Activated T-helper 1 cell treated with anti-CD3 and anti-CD28 coated beads, Interleukin-12 subunit alpha, Interleukin-12 subunit beta, Interleukin-2, Interleukin-4 antibody, amounts not matched to agents 30 ng/mL and 10 ng/mL and 1 ng/mL, durations not matched to agents 14 hours and 24 hours and 36 hours (primary cell): ENCODE data around the gene MMD. TPM values are rescaled to one million over a fixed set of nuclear protein-coding genes. Genes with fewer than 3 reads are reported as not detected.
"Not testable (repeated sequence)": the region's sequence is repeated elsewhere in the genome, so short reads cannot be mapped to it uniquely, and the experiment has no call there.

ENCODE experiments used
- DNase-seq: peaks from one replicate; pipeline ENCODE4 v3.0.0; 2021; ENCODE audit warnings: low spot score
- H3K27ac Mint-ChIP-seq: one replicate; pipeline ENCODE4 v1.8.0; 2021; ENCODE audit warnings: mild to moderate bottlenecking, mixed read lengths
- H3K27me3 Mint-ChIP-seq: one replicate; pipeline ENCODE4 v1.8.0; 2022; ENCODE audit warnings: mild to moderate bottlenecking, moderate library complexity, mixed read lengths; ENCODE audit not compliant: insufficient read depth
- H3K36me3 Mint-ChIP-seq: one replicate; pipeline ENCODE4 v1.8.0; 2021; ENCODE audit warnings: low read depth, mixed read lengths
- H3K4me1 Mint-ChIP-seq: one replicate; pipeline ENCODE4 v1.8.0; 2021; ENCODE audit warnings: low read depth, mixed read lengths
- H3K4me3 Mint-ChIP-seq: one replicate; pipeline ENCODE4 v1.8.0; 2021; ENCODE audit warnings: mild to moderate bottlenecking, moderate library complexity, mixed read lengths
- H3K9me3 Mint-ChIP-seq: one replicate; pipeline ENCODE4 v1.8.0; 2021; ENCODE audit warnings: mixed read lengths
- intact Hi-C: fragments of 100-400 bp; cut with micrococcal nuclease; formaldehyde crosslinking; loops from one replicate; pipeline ENCODE4 v1.15.1; 2024
- total RNA-seq: library from RNA; stranded (reverse); gene quantifications from 2 replicates; pipeline ENCODE4 v1.2.3, GENCODE V29; 2022

Gene MMD
- total RNA-seq, 1 donor from 2014 or later: 24.6 TPM

DNA sequence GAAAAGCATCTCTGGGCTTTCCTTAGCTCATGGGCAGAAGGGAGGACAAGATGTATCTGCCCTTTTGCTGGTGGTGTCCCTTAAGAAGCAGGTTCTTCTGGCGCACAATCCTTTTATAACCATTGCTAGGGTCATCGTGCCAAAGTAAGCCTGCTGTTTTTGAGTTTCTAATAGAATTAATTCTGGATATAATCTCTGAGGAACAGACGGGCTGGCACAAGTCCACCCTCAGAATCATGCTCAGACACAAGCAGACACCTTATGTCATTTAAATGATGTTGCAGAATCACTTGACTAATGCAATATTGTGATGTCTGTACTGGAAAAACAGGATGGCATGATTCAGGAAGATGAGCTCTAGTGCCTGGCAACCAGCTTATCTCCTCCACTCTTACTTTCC is 18.8 kb upstream of the MMD start:
- Mint-ChIP-seq H3K36me3 (peaks cover 2% of the 10 kb centered on the region), H3K4me3 (no peak overlapping the region), H3K27me3 (peaks cover 6% of the 10 kb centered on the region), H3K27ac (no peak overlapping the region), H3K4me1 (peaks cover 19% of the 10 kb centered on the region), H3K9me3 (no peaks in the 10 kb centered on the region)
- intact Hi-C loops: no loop called here
- no peak for DNase-seq

DNA sequence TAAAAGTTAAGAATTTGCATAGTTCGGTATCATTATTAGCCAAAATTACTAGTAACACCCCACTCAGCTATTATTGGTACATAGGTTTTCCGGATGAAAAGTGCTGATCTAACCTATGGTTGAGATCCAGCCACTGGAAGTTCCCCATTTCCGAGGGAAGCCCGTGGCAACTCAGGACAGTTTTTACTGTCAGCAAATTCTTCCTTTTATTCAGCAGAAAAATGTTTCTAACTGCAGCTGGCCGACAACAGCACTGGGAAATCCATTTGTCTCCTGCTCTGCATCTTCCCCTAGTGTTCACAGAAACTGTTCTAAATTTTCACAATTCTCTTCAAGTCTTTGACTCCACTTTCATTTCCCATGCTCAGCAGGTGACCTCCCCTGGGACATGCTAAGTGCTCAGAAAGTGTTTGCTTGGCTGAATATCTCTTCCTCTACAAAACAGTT is 15.5 kb upstream of the MMD start:
- Mint-ChIP-seq H3K27me3 (peaks cover 7% of the 10 kb centered on the region), H3K36me3 (peaks cover 2% of the 10 kb centered on the region), H3K4me1 (peaks cover 46% of the 10 kb centered on the region), H3K4me3 (no peak overlapping the region), H3K27ac (peak overlapping the region; percentile 10), H3K9me3 (no peaks in the 10 kb centered on the region)
- intact Hi-C loops: no loop called here
- DNase-seq: no peak

DNA sequence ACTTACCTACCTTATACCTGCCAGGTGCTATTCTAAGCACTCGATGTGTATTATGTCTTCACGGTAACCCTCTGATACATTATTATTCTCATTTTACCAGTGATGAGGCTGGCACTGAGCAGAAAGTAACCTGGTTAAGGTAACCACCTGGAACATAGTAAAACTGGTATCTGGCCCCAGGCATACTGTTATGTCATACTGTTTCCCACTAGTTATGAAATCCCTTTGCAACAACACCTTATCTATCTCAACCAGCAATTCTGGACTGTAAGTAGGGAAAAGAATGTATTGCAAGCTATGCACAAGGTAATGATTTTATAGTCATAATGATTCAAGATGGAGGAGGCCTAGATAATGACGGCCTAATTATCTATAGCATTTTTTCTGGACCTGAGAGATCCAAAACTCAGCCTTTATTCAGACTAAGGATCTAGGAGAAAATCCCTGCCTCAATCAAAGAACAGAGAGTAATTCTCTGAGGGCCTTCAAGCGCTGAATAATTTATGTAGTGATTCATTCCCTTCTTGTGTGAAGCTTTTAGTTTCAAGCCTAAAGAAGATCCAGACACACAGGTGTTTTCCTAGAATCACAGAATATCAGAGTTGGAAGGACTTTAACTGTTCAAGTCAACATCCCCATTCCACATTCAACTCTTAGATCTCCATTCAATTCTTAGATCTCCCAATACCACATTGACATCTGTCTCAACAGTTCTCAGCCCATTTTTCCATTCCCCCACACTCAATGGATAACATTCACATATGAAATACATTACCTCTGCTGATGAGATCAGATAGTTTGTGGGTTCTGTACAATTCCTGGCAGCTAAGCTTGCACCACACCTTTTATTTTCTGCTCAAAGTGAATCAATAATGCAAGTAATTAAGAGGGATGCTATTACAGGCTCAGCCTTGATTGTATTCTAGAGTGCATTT is 14.9 kb upstream of the MMD start:
- Mint-ChIP-seq H3K4me3 (no peak overlapping the region), H3K27ac (no peak overlapping the region), H3K27me3 (peaks cover 7% of the 10 kb centered on the region), H3K36me3 (peaks cover 2% of the 10 kb centered on the region), H3K9me3 (no peaks in the 10 kb centered on the region), H3K4me1 (peaks cover 47% of the 10 kb centered on the region)
- intact Hi-C loops: no loop called here
- no peak for DNase-seq

- H3K4me1 Mint-ChIP-seq: peaks cover 47% of the 10 kb centered on the region
- no peak overlapping the region for H3K4me3 Mint-ChIP-seq
- no peak for DNase-seq
- H3K9me3 Mint-ChIP-seq: no peaks in the 10 kb centered on the region
- peaks cover 2% of the 10 kb centered on the region for H3K36me3 Mint-ChIP-seq
- peaks cover 3% of the 10 kb centered on the region for H3K27me3 Mint-ChIP-seq
- no peak overlapping the region for H3K27ac Mint-ChIP-seq
- intact Hi-C loops: no loop called here
Measured at GRCh38 chr17:55435408-55435807, 13.8 kb upstream of the MMD start.

GRCh38 chr17:55434721-55435120 is 13.1 kb upstream of the MMD start:
- H3K9me3 Mint-ChIP-seq: no peaks in the 10 kb centered on the region
- H3K36me3 Mint-ChIP-seq: peaks cover 2% of the 10 kb centered on the region
- H3K4me1 Mint-ChIP-seq: peaks cover 47% of the 10 kb centered on the region
- no peak for DNase-seq
- H3K4me3 Mint-ChIP-seq: no peak overlapping the region
- peaks cover 3% of the 10 kb centered on the region for H3K27me3 Mint-ChIP-seq
- intact Hi-C loops: loop anchor here (5.0 kb wide), 1 partner anchor 397 kb away; no protein-coding TSS in a partner anchor
- no peak overlapping the region for H3K27ac Mint-ChIP-seq

- no peak for DNase-seq
- Mint-ChIP-seq H3K36me3 (peaks cover 2% of the 10 kb centered on the region), H3K4me3 (no peak overlapping the region), H3K4me1 (peaks cover 47% of the 10 kb centered on the region), H3K9me3 (no peaks in the 10 kb centered on the region), H3K27ac (no peak overlapping the region), H3K27me3 (peaks cover 3% of the 10 kb centered on the region)
- intact Hi-C loops: loop anchor here (2.0 to 5.0 kb wide), 2 partner anchors 25 to 397 kb away; no protein-coding TSS in a partner anchor
Measured at GRCh38 chr17:55433629-55434422, 12.2 kb upstream of the MMD start.

DNA sequence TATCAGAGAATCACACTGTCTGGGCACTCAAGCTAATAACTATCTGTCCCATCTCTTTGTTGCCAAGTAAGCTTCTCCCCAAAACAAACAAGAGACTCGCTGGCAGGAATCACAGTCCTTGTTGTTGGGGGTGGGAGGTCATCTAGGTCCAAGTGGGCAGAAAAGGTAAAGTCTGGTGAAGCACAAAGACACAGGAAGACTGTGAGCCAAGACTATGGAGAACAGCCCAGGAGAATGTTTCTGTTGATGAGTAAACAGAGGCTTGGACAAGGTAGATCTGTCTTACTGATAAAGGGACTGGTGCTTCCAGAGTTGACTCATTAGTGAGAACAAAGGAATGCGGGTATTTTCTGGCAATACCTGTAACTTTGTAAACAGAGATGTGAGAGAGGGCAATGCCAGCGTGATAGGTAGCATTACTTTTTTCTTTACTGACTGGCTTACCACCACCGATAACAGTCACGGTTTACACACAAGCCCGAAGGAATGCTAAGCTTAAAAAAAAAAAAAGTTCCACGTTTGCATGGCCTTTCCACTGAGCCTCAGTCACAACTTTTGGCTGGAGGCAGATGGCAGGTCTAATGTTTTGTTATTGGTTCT is 11.5 kb upstream of the MMD start:
- no peak overlapping the region for H3K27ac Mint-ChIP-seq
- H3K4me1 Mint-ChIP-seq: peaks cover 47% of the 10 kb centered on the region
- peaks cover 3% of the 10 kb centered on the region for H3K27me3 Mint-ChIP-seq
- DNase-seq: no peak
- intact Hi-C loops: loop anchor here (2.0 to 5.0 kb wide), 2 partner anchors 26 to 396 kb away; no protein-coding TSS in a partner anchor
- no peaks in the 10 kb centered on the region for H3K9me3 Mint-ChIP-seq
- no peak overlapping the region for H3K4me3 Mint-ChIP-seq
- peaks cover 2% of the 10 kb centered on the region for H3K36me3 Mint-ChIP-seq

DNA sequence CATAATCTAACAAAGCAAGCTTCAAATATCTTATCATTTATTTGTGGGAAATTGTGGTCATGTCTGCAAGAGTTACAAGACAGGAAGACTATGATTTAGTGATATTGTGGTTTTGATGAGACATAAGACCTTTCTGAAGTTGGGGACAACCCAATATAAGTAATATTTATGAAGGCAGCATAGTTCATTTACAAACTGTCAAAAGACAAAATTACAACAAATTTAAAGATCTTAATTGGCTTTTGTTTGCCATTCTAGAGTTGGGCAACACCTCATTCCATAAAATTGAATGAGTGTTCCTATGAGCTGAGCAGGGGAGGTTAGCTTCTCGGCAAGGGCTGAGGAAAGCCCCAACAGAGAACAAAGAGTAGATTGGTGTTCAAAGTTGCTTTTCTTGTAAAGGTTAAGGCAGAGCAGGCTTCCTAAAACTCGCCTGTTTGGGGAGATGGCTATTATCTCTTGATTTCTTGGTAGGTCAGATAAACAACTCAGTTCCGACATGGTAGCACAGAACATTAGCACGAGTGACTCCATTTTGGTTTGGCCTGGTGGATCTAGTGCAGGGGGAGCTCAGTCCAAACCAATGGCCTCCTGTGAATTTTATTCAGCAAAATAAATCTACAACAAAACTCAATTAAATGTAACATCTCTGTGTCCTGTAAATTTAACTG is 10.9 kb upstream of the MMD start:
- no peak for DNase-seq
- Mint-ChIP-seq H3K27ac (peak overlapping the region; percentile 41), H3K36me3 (peaks cover 2% of the 10 kb centered on the region), H3K4me1 (peaks cover 44% of the 10 kb centered on the region), H3K4me3 (peak overlapping the region; percentile 31), H3K9me3 (no peaks in the 10 kb centered on the region), H3K27me3 (peaks cover 3% of the 10 kb centered on the region)
- intact Hi-C loops: loop anchor here (1.0 to 5.0 kb wide), 3 partner anchors 10 to 395 kb away; no protein-coding TSS in a partner anchor

GRCh38 chr17:55431914-55432313 is 10.3 kb upstream of the MMD start:
- not testable (repeated sequence) for H3K27me3 Mint-ChIP-seq, H3K9me3 Mint-ChIP-seq, H3K36me3 Mint-ChIP-seq, H3K27ac Mint-ChIP-seq, DNase-seq, H3K4me3 Mint-ChIP-seq
- H3K4me1 Mint-ChIP-seq: peaks cover 38% of the 10 kb centered on the region
- intact Hi-C loops: loop anchor here (1.0 to 5.0 kb wide), 3 partner anchors 10 to 395 kb away; no protein-coding TSS in a partner anchor

DNA sequence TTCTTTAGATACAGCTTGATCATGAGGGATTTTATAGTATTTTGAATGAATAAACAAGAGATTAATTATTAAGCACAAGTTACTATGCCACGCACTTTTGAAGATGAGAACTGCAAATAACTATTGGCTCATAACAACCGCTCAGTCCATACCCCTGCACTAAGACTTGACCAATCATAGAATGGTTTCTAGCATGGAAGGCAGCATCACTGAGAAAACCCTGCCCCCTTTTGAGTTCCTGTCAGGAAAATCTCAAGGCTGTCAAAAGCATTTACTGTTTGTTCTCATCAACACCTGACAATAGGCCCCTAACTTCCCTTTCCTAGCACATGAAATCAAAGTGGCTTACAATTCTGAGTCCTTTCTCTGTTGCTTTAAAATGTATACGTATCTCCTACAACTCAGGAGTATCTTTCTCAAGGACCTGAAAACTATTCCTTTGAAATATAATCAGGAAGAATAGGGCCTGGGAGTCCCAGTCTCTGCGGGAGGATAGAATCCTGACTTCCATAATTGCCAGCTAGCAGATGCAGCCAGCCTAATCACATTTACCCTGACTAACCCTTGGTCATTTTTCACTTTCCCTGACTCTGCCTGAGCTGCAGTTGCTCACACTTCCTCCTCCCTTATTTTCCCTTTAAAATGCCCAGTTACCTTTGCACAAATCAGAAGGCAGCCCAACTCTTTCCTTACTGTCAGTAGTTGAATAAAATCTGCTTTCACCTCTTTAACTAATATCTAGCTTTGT is 9.1 kb upstream of the MMD start:
- Mint-ChIP-seq H3K27me3 (peaks cover 10% of the 10 kb centered on the region), H3K4me1 (peaks cover 30% of the 10 kb centered on the region), H3K4me3 (no peak overlapping the region), H3K36me3 (no peaks in the 10 kb centered on the region), H3K9me3 (no peaks in the 10 kb centered on the region), H3K27ac (no peak overlapping the region)
- no peak for DNase-seq
- intact Hi-C loops: loop anchor here (5.0 kb wide), 1 partner anchor 393 kb away; no protein-coding TSS in a partner anchor

DNA sequence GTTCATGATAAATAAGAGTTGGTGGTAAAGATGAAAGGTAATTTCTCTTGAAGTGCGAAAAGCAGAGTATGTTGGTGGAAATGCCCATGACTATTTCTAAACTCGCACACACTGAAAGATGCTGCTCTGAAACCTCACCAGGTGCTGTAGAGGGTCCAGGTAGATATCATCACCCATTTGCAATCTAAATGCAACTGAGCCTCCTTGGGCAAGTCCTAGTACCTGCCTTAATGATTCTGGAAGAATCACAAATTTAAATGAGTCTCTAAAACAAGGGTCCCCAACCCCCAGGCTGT is 5.9 kb upstream of the MMD start:
- no peak overlapping the region for H3K27ac Mint-ChIP-seq
- no peak for DNase-seq
- peaks cover 24% of the 10 kb centered on the region for H3K27me3 Mint-ChIP-seq
- peaks cover 11% of the 10 kb centered on the region for H3K4me1 Mint-ChIP-seq
- H3K36me3 Mint-ChIP-seq: no peaks in the 10 kb centered on the region
- intact Hi-C loops: no loop called here
- H3K4me3 Mint-ChIP-seq: no peak overlapping the region
- no peaks in the 10 kb centered on the region for H3K9me3 Mint-ChIP-seq
